ENCODE results near the gene OTOGL. TPM values are rescaled to one million over a fixed set of nuclear protein-coding genes. Genes with fewer than 3 reads are reported as not detected.

OTOGL gene
- total and polyA plus RNA-seq, 10 donors: 0.09 to 0.88 (median 0.23) TPM; not detected in 1

GRCh38 chr12:80373666-80374065 lies 274.3 kb downstream of the OTOGL start:
- H3K27ac ChIP-seq: no peak overlapping the region
- H3K4me1 ChIP-seq: no peaks in the 10 kb centered on the region
- TF ChIP-seq CTCF (IDR thresholded peaks at IDR 0.05 in 8 of 11, conservative IDR thresholded peaks at IDR 0.05 in 3 of 11) (no peak), POLR2AphosphoS5 (IDR thresholded peaks at IDR 0.05) (no peak), POLR2A (IDR thresholded peaks at IDR 0.05) (no peak)
- no peaks in the 10 kb centered on the region for H3K36me3 ChIP-seq
- no peak for DNase-seq
- H3K27me3 ChIP-seq (replicated peaks in 1 of 7): no peaks in the 10 kb centered on the region
- WGBS, 5 donors: 70 to 79% (median 73%) methylated on average over 4 of the region's 4 CpGs
- no peak overlapping the region for H3K4me3 ChIP-seq
- no peaks in the 10 kb centered on the region for H3K9me3 ChIP-seq
- intact Hi-C loops (cut with DNase I; ENCODE audit: low total_unique reads): no loop called here

- no peak for DNase-seq
- no peaks in the 10 kb centered on the region for H3K36me3 ChIP-seq
- TF ChIP-seq POLR2A (IDR thresholded peaks at IDR 0.05) (no peak), POLR2AphosphoS5 (IDR thresholded peaks at IDR 0.05) (no peak), CTCF (IDR thresholded peaks at IDR 0.05 in 8 of 11, conservative IDR thresholded peaks at IDR 0.05 in 3 of 11) (no peak)
- no peak overlapping the region for H3K4me3 ChIP-seq
- H3K27ac ChIP-seq: no peak overlapping the region
- intact Hi-C loops (cut with DNase I; ENCODE audit: low total_unique reads): no loop called here
- H3K4me1 ChIP-seq: no peaks in the 10 kb centered on the region
- H3K27me3 ChIP-seq (replicated peaks in 1 of 7): no peaks in the 10 kb centered on the region
- no peaks in the 10 kb centered on the region for H3K9me3 ChIP-seq
Observed at GRCh38 chr12:80374615-80375014, 275.3 kb downstream of the OTOGL start.

GRCh38 chr12:80377140-80377794 lies 277.9 kb downstream of the OTOGL start:
- no peaks in the 10 kb centered on the region for H3K4me1 ChIP-seq
- H3K9me3 ChIP-seq: no peaks in the 10 kb centered on the region
- DNase-seq: no peak
- 81 to 89% (median 83%) methylated on average over 4 of the region's 4 CpGs for WGBS, 5 donors
- TF ChIP-seq POLR2AphosphoS5 (IDR thresholded peaks at IDR 0.05) (no peak), POLR2A (IDR thresholded peaks at IDR 0.05) (no peak), CTCF (IDR thresholded peaks at IDR 0.05 in 8 of 11, conservative IDR thresholded peaks at IDR 0.05 in 3 of 11) (no peak)
- H3K27ac ChIP-seq: no peak overlapping the region
- no peaks in the 10 kb centered on the region for H3K36me3 ChIP-seq
- H3K4me3 ChIP-seq: no peak overlapping the region
- intact Hi-C loops (cut with DNase I; ENCODE audit: low total_unique reads): no loop called here
- H3K27me3 ChIP-seq (replicated peaks in 1 of 7): no peaks in the 10 kb centered on the region

- TF ChIP-seq CTCF (IDR thresholded peaks at IDR 0.05 in 8 of 11, conservative IDR thresholded peaks at IDR 0.05 in 3 of 11) (no peak), POLR2AphosphoS5 (IDR thresholded peaks at IDR 0.05) (no peak), POLR2A (IDR thresholded peaks at IDR 0.05) (no peak)
- Histone ChIP-seq H3K27ac (no peak overlapping the region), H3K27me3 (replicated peaks in 1 of 7) (no peaks in the 10 kb centered on the region), H3K4me3 (no peak overlapping the region), H3K9me3 (no peaks in the 10 kb centered on the region), H3K36me3 (no peaks in the 10 kb centered on the region), H3K4me1 (no peaks in the 10 kb centered on the region)
- no peak for DNase-seq
- intact Hi-C loops (cut with DNase I; ENCODE audit: low total_unique reads): no loop called here
Observed at GRCh38 chr12:80381121-80381520, 281.8 kb downstream of the OTOGL start.
